SK-N-SH treated with all-trans-retinoic acid at 6 μM for 48 hours (cell line): ENCODE measurements around the gene CFAP100.

Experiments
- ATAC-seq: fragments of 200-7000 bp; cut with Tn5 transposase; 3 replicates; pipeline ENCODE4 v1.9.1; 2020; ENCODE audit warnings: mild to moderate bottlenecking, moderate library complexity
- BACH2 ChIP-seq: fragments of 250-450 bp; sonication (Bioruptor Pico); IDR thresholded peaks from 2 replicates; pipeline ENCODE4 v1.9.0; 2021; ENCODE audit warnings: mild to moderate bottlenecking, borderline replicate concordance
- CREB5 ChIP-seq: fragments of 250-450 bp; sonication (Bioruptor Pico); IDR thresholded peaks from 2 replicates; pipeline ENCODE4 v1.5.1; 2020; ENCODE audit warnings: low read depth, mild to moderate bottlenecking, moderate library complexity
- CSDC2 ChIP-seq: fragments of 250-450 bp; sonication (Bioruptor Pico); IDR thresholded peaks from 2 replicates; pipeline ENCODE4 v1.5.0; 2020; ENCODE audit warnings: mild to moderate bottlenecking, moderate library complexity
- CSRNP3 ChIP-seq: fragments of 250-450 bp; sonication (Bioruptor Pico); IDR thresholded peaks from 2 replicates; pipeline ENCODE4 v1.5.1; 2021; ENCODE audit warnings: mild to moderate bottlenecking, moderate library complexity
- ESRRG ChIP-seq: fragments of 250-450 bp; sonication (Bioruptor Pico); IDR thresholded peaks from 2 replicates; pipeline ENCODE4 v1.6.1; 2021; ENCODE audit warnings: mild to moderate bottlenecking
- GLIS3 ChIP-seq: fragments of 250-450 bp; sonication (Bioruptor Pico); IDR thresholded peaks from 2 replicates; pipeline ENCODE4 v1.5.0; 2020; ENCODE audit warnings: mild to moderate bottlenecking, moderate library complexity
- ISL1 ChIP-seq: fragments of 250-450 bp; sonication (Bioruptor Pico); IDR thresholded peaks from 2 replicates; pipeline ENCODE4 v2.1.2; 2022; ENCODE audit warnings: mild to moderate bottlenecking, moderate library complexity
- OSR1 ChIP-seq: fragments of 250-450 bp; sonication (Bioruptor Pico); IDR thresholded peaks from 2 replicates; pipeline ENCODE4 v1.8.0; 2022; ENCODE audit warnings: moderate library complexity, mild to moderate bottlenecking, inconsistent platforms
- PPARA ChIP-seq: fragments of 250-450 bp; sonication (Bioruptor Pico); IDR thresholded peaks from 2 replicates; pipeline ENCODE4 v1.5.0; 2020; ENCODE audit warnings: mild to moderate bottlenecking, borderline replicate concordance
- SNAI2 ChIP-seq: fragments of 250-450 bp; sonication (Bioruptor Pico); IDR thresholded peaks from 2 replicates; pipeline ENCODE4 v1.5.0; 2020; ENCODE audit warnings: mild to moderate bottlenecking, moderate library complexity
- TCF4 ChIP-seq: fragments of 250-450 bp; sonication (Bioruptor Pico); IDR thresholded peaks from 2 replicates; pipeline ENCODE4 v1.8.0; 2021; ENCODE audit warnings: mild to moderate bottlenecking, moderate library complexity, borderline replicate concordance
- ZC3H10 ChIP-seq: fragments of 250-450 bp; sonication (Bioruptor Pico); IDR thresholded peaks from 2 replicates; pipeline ENCODE4 v1.5.1; 2021; ENCODE audit warnings: mild to moderate bottlenecking, moderate library complexity
- ZFP3 ChIP-seq: fragments of 250-450 bp; sonication (Bioruptor Pico); IDR thresholded peaks from 2 replicates; pipeline ENCODE4 v1.5.0; 2020; ENCODE audit warnings: mild to moderate bottlenecking, moderate library complexity
- ZFP30 ChIP-seq: fragments of 450-650 bp; formaldehyde crosslinking; IDR thresholded peaks from 2 replicates; pipeline ENCODE4 v1.5.0; 2022; ENCODE audit warnings: mild to moderate bottlenecking, moderate library complexity
- ZNF565 ChIP-seq: fragments of 450-650 bp; formaldehyde crosslinking; conservative IDR thresholded peaks from 2 replicates; pipeline ENCODE4 v1.5.0; 2020; ENCODE audit warnings: low read depth, mild to moderate bottlenecking, moderate library complexity
- ZNF70 ChIP-seq: fragments of 450-650 bp; formaldehyde crosslinking; IDR thresholded peaks from 2 replicates; pipeline ENCODE4 v1.5.0; 2020; ENCODE audit warnings: mild to moderate bottlenecking, moderate library complexity
- TF ChIP-seq, protein P1 (sequence below): fragments of 250-450 bp; sonication (Bioruptor Pico); IDR thresholded peaks from 2 replicates; pipeline ENCODE4 v1.8.0; 2021; ENCODE audit warnings: low read depth, mild to moderate bottlenecking, moderate library complexity, borderline replicate concordance
- TF ChIP-seq, protein P2 (sequence below): fragments of 250-450 bp; sonication (Bioruptor Pico); IDR thresholded peaks from 2 replicates; pipeline ENCODE4 v1.5.0; 2020; ENCODE audit warnings: mild to moderate bottlenecking, moderate library complexity
- TF ChIP-seq, protein P3 (sequence below): fragments of 250-450 bp; sonication (Bioruptor Pico); IDR thresholded peaks from 2 replicates; pipeline ENCODE4 v1.8.0; 2020; ENCODE audit warnings: mild to moderate bottlenecking, moderate library complexity, borderline replicate concordance

CFAP100 gene

GRCh38 chr3:126466886-126467610 is 72.3 kb downstream of the CFAP100 start:
- TF ChIP-seq CSRNP3 (CRISPR knock-in tag) (no peak), ZFP30 (CRISPR knock-in tag) (no peak), ZC3H10 (no peak), CSDC2 (no peak), ZFP3 (CRISPR knock-in tag) (no peak), OSR1 (no peak), ZNF70 (no peak), TCF4 (CRISPR knock-in tag) (no peak)
- TF ChIP-seq, protein P1, sequence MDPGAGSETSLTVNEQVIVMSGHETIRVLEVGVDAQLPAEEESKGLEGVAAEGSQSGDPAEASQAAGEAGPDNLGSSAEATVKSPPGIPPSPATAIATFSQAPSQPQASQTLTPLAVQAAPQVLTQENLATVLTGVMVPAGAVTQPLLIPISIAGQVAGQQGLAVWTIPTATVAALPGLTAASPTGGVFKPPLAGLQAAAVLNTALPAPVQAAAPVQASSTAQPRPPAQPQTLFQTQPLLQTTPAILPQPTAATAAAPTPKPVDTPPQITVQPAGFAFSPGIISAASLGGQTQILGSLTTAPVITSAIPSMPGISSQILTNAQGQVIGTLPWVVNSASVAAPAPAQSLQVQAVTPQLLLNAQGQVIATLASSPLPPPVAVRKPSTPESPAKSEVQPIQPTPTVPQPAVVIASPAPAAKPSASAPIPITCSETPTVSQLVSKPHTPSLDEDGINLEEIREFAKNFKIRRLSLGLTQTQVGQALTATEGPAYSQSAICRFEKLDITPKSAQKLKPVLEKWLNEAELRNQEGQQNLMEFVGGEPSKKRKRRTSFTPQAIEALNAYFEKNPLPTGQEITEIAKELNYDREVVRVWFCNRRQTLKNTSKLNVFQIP (CRISPR knock-in tag), result no peak
- ATAC-seq, result no peak

DNA sequence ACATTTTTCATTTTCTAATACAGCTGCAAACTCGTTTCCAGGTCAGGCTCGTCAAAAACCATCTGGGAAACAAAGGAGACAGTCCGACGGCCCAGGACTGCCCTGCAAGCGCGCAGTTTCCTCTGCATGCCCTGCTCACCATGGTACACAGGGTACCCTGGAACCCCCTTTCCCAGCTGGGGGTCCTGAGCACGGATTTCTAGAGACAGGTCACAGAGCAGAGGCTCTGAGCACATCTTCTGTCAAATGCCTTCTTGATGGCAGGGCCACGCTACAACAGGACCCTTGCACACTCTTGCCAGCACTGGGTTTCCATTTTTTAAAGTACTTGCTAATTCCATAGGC is 72.9 kb downstream of the CFAP100 start:
- TF ChIP-seq GLIS3 (CRISPR knock-in tag) (no peak), BACH2 (CRISPR knock-in tag) (no peak), TCF4 (CRISPR knock-in tag) (no peak), PPARA (CRISPR knock-in tag) (no peak), ZNF565 (CRISPR knock-in tag) (no peak), CREB5 (no peak)
- TF ChIP-seq, protein P2, sequence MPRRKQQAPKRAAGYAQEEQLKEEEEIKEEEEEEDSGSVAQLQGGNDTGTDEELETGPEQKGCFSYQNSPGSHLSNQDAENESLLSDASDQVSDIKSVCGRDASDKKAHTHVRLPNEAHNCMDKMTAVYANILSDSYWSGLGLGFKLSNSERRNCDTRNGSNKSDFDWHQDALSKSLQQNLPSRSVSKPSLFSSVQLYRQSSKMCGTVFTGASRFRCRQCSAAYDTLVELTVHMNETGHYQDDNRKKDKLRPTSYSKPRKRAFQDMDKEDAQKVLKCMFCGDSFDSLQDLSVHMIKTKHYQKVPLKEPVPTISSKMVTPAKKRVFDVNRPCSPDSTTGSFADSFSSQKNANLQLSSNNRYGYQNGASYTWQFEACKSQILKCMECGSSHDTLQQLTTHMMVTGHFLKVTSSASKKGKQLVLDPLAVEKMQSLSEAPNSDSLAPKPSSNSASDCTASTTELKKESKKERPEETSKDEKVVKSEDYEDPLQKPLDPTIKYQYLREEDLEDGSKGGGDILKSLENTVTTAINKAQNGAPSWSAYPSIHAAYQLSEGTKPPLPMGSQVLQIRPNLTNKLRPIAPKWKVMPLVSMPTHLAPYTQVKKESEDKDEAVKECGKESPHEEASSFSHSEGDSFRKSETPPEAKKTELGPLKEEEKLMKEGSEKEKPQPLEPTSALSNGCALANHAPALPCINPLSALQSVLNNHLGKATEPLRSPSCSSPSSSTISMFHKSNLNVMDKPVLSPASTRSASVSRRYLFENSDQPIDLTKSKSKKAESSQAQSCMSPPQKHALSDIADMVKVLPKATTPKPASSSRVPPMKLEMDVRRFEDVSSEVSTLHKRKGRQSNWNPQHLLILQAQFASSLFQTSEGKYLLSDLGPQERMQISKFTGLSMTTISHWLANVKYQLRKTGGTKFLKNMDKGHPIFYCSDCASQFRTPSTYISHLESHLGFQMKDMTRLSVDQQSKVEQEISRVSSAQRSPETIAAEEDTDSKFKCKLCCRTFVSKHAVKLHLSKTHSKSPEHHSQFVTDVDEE (CRISPR knock-in tag), result no peak
- TF ChIP-seq, protein P3, sequence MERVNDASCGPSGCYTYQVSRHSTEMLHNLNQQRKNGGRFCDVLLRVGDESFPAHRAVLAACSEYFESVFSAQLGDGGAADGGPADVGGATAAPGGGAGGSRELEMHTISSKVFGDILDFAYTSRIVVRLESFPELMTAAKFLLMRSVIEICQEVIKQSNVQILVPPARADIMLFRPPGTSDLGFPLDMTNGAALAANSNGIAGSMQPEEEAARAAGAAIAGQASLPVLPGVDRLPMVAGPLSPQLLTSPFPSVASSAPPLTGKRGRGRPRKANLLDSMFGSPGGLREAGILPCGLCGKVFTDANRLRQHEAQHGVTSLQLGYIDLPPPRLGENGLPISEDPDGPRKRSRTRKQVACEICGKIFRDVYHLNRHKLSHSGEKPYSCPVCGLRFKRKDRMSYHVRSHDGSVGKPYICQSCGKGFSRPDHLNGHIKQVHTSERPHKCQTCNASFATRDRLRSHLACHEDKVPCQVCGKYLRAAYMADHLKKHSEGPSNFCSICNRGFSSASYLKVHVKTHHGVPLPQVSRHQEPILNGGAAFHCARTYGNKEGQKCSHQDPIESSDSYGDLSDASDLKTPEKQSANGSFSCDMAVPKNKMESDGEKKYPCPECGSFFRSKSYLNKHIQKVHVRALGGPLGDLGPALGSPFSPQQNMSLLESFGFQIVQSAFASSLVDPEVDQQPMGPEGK (CRISPR knock-in tag), result no peak
- no peak for ATAC-seq

- TF ChIP-seq CREB5, result no peak
- no peak for TF ChIP-seq ISL1 (CRISPR knock-in tag)
- TF ChIP-seq CSDC2, result no peak
- no peak for TF ChIP-seq ESRRG (CRISPR knock-in tag)
- TF ChIP-seq SNAI2 (CRISPR knock-in tag), result no peak
- TF ChIP-seq ZC3H10, result no peak
- no peak for TF ChIP-seq CSRNP3 (CRISPR knock-in tag)
- TF ChIP-seq GLIS3 (CRISPR knock-in tag), result no peak
- TF ChIP-seq PPARA (CRISPR knock-in tag), result no peak
- TF ChIP-seq, protein P2 (CRISPR knock-in tag), result no peak
- TF ChIP-seq ZNF70, result no peak
- TF ChIP-seq ZNF565 (CRISPR knock-in tag), result no peak
- ATAC-seq, result no peak
These were observed 73.6 kb downstream of the CFAP100 start for GRCh38 chr3:126468028-126468891.
